GM21825 (cell line): Measurements from ENCODE around the gene PDZD4.

Experiments used
- ATAC-seq: cut with Tn5 transposase; IDR thresholded peaks from one replicate; pipeline ENCODE4 v1.9.1; 2021; ENCODE audit warnings: mild to moderate bottlenecking, moderate library complexity; ENCODE audit not compliant: unreplicated experiment

The PDZD4 gene

GRCh38 chrX:153761863-153762262, 68.5 kb downstream of the PDZD4 start:
- ATAC-seq: no peak

DNA sequence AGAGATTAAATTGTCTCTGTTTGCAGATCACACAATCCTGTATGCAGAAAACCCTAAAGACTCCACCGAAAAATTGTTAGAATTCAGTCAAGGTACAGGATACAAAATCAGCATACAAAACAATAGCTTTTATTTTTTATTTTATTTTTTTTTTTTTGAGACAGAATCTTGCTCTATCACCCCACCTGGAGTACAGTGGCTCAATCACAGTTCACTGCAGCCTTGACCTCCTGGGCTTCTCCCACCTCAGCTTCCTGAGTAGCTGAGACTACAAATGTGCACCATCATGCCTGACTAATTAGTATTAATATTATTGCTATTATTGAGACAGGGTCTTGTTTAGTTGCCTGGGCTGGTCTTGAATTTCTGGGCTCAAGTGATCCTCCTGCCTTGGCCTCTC, 75.2 kb downstream of the PDZD4 start:
- no peak for ATAC-seq
